K562 (cell line): ENCODE data around the gene TP53BP2. TPM values are rescaled to one million over a fixed set of nuclear protein-coding genes. Genes with fewer than 3 reads are reported as not detected.
"Not testable (repeated sequence)": the region's sequence is repeated elsewhere in the genome, so short reads cannot be mapped to it uniquely, and the experiment has no call there.

ENCODE experiments used
- ATAC-seq: fragments of 200-7000 bp; cut with Tn5 transposase; 3 replicates; pipeline ENCODE4 v1.9.1; 2020; ENCODE audit warnings: moderate library complexity
- BruUV-seq: library from RNA; stranded (reverse); fragments of 400-500 nt; replicated peaks from 2 replicates; lab custom pipeline; 2021; lab: Mats Ljungman, UMichigan
- CTCF ChIA-PET: fragments of 300-600 bp; formaldehyde crosslinking; extraction: SDS; loops from one replicate; lab custom pipeline; 2021; ENCODE audit warnings: low intra/inter-chr PET ratio; lab: Yijun Ruan, JAX
- POLR2A ChIA-PET: fragments of 300-600, 350-650 bp; sonication (Branson Sonifier 250); formaldehyde crosslinking; extraction: SDS; loops from one replicate; lab custom pipeline; 2021; ENCODE audit warnings: antibody characterized with exemption, inconsistent platforms; lab: Yijun Ruan, JAX
- DNase-seq, 4 experiments: peaks; one replicate each; pipeline versions ENCODE4 v3.0.0 to v3.0.0-alpha.2; 2011 to 2018; ENCODE audit warnings: low spot score in 3 of 4, mixed read lengths in 3 of 4; ENCODE audit errors: extremely low read depth in 1 of 4
- FAIRE-seq: peaks from 2 replicates; lab custom pipeline; 2011; peaks lifted over from hg19 to GRCh38; lab: Jason Lieb, UNC
- H2AFZ ChIP-seq: 2 replicates; pipeline ENCODE4 v1.6.0; 2011; ENCODE audit warnings: low read depth, low read length, control low read depth, inconsistent platforms
- H3K27ac ChIP-seq: fragments of 200-600 bp; 3 replicates; pipeline ENCODE4 v1.8.0; 2011; ENCODE audit warnings: low read depth, mild to moderate bottlenecking, control low read depth, inconsistent platforms, low read length, moderate library complexity, mixed read lengths; ENCODE audit errors: extremely low read depth
- H3K27me3 ChIP-seq, 2 experiments: fragments of 300-600 bp in 1 of 2; 2 replicates in 1 of 2; 3 replicates in 1 of 2; pipeline versions ENCODE4 v1.6.0 to v1.8.0; 2011; ENCODE audit warnings: inconsistent platforms in 2 of 2, low read length in 2 of 2, mild to moderate bottlenecking in 1 of 2, mixed read lengths in 1 of 2, moderate library complexity in 1 of 2; ENCODE audit not compliant: control insufficient read depth in 2 of 2, insufficient read depth in 2 of 2
- H3K36me3 ChIP-seq: fragments of 300-600 bp; 3 replicates; pipeline ENCODE4 v1.8.0; 2011; ENCODE audit warnings: mild to moderate bottlenecking, low read length, inconsistent platforms; ENCODE audit not compliant: control insufficient read depth, insufficient read depth
- H3K4me1 ChIP-seq, 2 experiments: fragments of 200-600 bp in 1 of 2; replicated peaks in 1 of 2; 2 replicates in 1 of 2; 3 replicates in 1 of 2; pipeline versions ENCODE4 v1.5.1 to v1.8.0; 2011; ENCODE audit warnings: inconsistent platforms in 2 of 2, low read length in 2 of 2, mild to moderate bottlenecking in 1 of 2, mixed read lengths in 1 of 2, moderate library complexity in 1 of 2; ENCODE audit not compliant: control insufficient read depth in 2 of 2, insufficient read depth in 2 of 2
- H3K4me2 ChIP-seq: 2 replicates; pipeline ENCODE4 v1.6.1; 2011; ENCODE audit warnings: low read length, control low read depth, inconsistent platforms, mixed read lengths; ENCODE audit not compliant: insufficient read depth
- H3K4me3 ChIP-seq: fragments of 200-600 bp; sonication (generic), shearing (Covaris generic); 2 replicates; pipeline ENCODE4 v1.5.1; 2016; ENCODE audit warnings: control low read depth, inconsistent platforms
- H3K79me2 ChIP-seq: fragments of 200-600 bp; 3 replicates; pipeline ENCODE4 v1.8.0; 2011; ENCODE audit warnings: low read length, inconsistent platforms; ENCODE audit not compliant: control insufficient read depth, insufficient read depth
- H3K9ac ChIP-seq, 2 experiments: 2 replicates each; pipeline versions ENCODE4 v1.6.0 to v1.6.1; 2011; ENCODE audit warnings: low read depth in 2 of 2, low read length in 2 of 2, control low read depth in 1 of 2, inconsistent platforms in 1 of 2, mild to moderate bottlenecking in 1 of 2, mixed read lengths in 1 of 2; ENCODE audit not compliant: insufficient read depth in 1 of 2
- H3K9me1 ChIP-seq: one replicate; pipeline ENCODE4 v1.6.0; 2011; ENCODE audit warnings: inconsistent platforms, mild to moderate bottlenecking, low read length, moderate library complexity; ENCODE audit not compliant: control insufficient read depth, insufficient read depth
- H3K9me3 ChIP-seq: replicated peaks from 2 replicates; pipeline ENCODE4 v1.5.1; 2011; ENCODE audit warnings: low read depth, low read length, inconsistent platforms; ENCODE audit not compliant: control insufficient read depth, insufficient read depth
- H4K20me1 ChIP-seq: replicated peaks from 2 replicates; pipeline ENCODE4 v1.6.1; 2011; ENCODE audit warnings: low read length, inconsistent platforms, mixed read lengths; ENCODE audit not compliant: control insufficient read depth, insufficient read depth
- WGBS: fragments of 100-300 bp; shearing (Covaris generic); methylation state at CpG from one replicate; pipeline ENCODE4 v1.1.6; 2016; ENCODE audit warnings: low coverage, mixed read lengths; ENCODE audit not compliant: insufficient coverage; ENCODE audit errors: missing lambda C conversion rate; 5-methylcytosine and 5-hydroxymethylcytosine counted together
- in situ Hi-C: fragments of 300-500 bp; cut with MboI; formaldehyde crosslinking; loops from 4 replicates; pipeline ENCODE4 v1.15.0; 2018; ENCODE audit warnings: inconsistent platforms, mixed read lengths
- intact Hi-C: fragments of 100-400 bp; cut with micrococcal nuclease; formaldehyde crosslinking; loops from 2 replicates; pipeline ENCODE4 v1.14.2; 2022
- polyA plus RNA-seq, 8 experiments: library from polyadenylated mRNA; depleted of rRNA in 4 of 8; stranded (reverse) in 5 of 8; unstranded in 3 of 8; fragments of >200 nt; fragmentation: Nextera tagmentation in 2 of 8; fragmentation: Illumina TruSeq in 1 of 8; extraction: Ambion mirVana in 2 of 8; extraction: Trizol in 1 of 8; gene quantifications; 2 replicates each; pipeline versions ENCODE4 v1.2.1 to v1.2.3, GENCODE V29; 2011 to 2014; ENCODE audit warnings: inconsistent platforms in 1 of 8, missing spikeins in 1 of 8
- total RNA-seq, 7 experiments: library from RNA; depleted of rRNA in 6 of 7; stranded (reverse); fragments of >200 nt in 6 of 7; fragmentation: Illumina TruSeq in 2 of 7; extraction: Trizol in 2 of 7; gene quantifications; 2 replicates each; pipeline versions ENCODE4 v1.2.1 to v1.2.3, GENCODE V29; 2011 to 2021; ENCODE audit warnings: low replicate concordance in 1 of 7
- TF ChIP-seq, protein P1 (sequence below): fragments of 450-650 bp; IDR thresholded peaks from 2 replicates; pipeline ENCODE4 v1.6.1; 2016

The TP53BP2 gene
- total and polyA plus RNA-seq, 9 of the 15 experiments (the other 6 are each of a cell fraction or from before 2014, with no cell fraction given) = 17.0 to 69.6 (median 40.1) TPM

DNA sequence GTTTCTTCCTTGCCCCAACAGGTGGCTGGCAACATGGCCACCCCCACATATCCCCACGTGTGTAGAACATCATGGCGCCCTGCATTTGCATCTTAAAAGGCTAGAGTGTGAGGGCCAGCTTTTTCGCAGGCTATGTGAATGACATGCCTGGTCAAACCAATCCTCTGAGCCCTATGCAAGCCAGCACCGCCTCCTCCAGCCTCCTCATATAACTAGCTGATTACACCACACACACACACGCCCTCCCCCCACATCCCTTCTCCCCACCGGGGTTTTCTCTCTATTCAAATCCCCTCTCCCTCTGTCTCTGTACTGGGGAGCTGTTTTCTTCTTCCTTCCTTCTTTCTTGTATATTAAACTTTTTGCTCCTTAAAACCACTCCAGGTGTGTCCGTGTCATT lies 44.7 kb upstream of the TP53BP2 start:
- H3K4me1 ChIP-seq, in situ Hi-C loops, CTCF ChIA-PET, H3K79me2 ChIP-seq, intact Hi-C loops, H3K4me2 ChIP-seq, H4K20me1 ChIP-seq, H2AFZ ChIP-seq, H3K36me3 ChIP-seq, H3K9me1 ChIP-seq, H3K9ac ChIP-seq, POLR2A ChIA-PET, H3K4me3 ChIP-seq, H3K9me3 ChIP-seq, H3K27me3 ChIP-seq, DNase-seq, H3K27ac ChIP-seq, ATAC-seq, BruUV-seq, FAIRE-seq: not testable (repeated sequence)
- 39% methylated on average over 5 of the region's 7 CpGs for WGBS
- TF ChIP-seq, protein P1, sequence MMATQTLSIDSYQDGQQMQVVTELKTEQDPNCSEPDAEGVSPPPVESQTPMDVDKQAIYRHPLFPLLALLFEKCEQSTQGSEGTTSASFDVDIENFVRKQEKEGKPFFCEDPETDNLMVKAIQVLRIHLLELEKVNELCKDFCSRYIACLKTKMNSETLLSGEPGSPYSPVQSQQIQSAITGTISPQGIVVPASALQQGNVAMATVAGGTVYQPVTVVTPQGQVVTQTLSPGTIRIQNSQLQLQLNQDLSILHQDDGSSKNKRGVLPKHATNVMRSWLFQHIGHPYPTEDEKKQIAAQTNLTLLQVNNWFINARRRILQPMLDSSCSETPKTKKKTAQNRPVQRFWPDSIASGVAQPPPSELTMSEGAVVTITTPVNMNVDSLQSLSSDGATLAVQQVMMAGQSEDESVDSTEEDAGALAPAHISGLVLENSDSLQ = peak; percentile 83

DNA sequence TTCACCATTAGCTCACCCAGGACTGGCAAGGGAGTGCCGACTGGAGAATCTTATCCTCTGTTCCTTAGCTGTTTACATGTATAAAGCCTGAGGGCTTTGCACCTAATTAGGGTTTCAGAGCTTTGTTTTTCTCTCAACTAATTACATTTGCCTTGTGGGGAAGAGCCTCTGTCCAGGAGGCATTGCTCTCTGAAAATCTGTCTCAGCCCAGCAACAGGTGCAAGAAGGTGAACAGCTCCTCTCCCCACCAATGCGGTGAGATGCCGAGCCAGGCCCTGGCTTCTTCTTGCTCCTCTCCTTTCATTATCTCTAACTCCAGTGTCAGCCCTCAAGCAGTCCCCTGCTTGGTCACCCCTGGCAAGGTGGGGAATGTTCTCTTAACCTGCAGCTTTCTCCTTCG lies 43.6 kb upstream of the TP53BP2 start:
- intact Hi-C loops, H3K9me3 ChIP-seq, FAIRE-seq, in situ Hi-C loops, H3K4me1 ChIP-seq, H3K27me3 ChIP-seq, BruUV-seq, H3K4me2 ChIP-seq, CTCF ChIA-PET, ATAC-seq, H3K79me2 ChIP-seq, H3K36me3 ChIP-seq, H3K4me3 ChIP-seq, H4K20me1 ChIP-seq, DNase-seq, H3K27ac ChIP-seq, POLR2A ChIA-PET, H3K9ac ChIP-seq, H3K9me1 ChIP-seq: not testable (repeated sequence)
- H2AFZ ChIP-seq = 0 out of 2 replicates have a peak overlapping the region, but pooled peaks have one; percentile 44
- WGBS = 84% methylated on average over 2 of the region's 4 CpGs
